ENCODE data around the gene PPP1R1C.
"Not testable (repeated sequence)": the region's sequence is repeated elsewhere in the genome, so short reads cannot be mapped to it uniquely, and the experiment has no call there.

The PPP1R1C gene

GRCh38 chr2:182015334-182016109 is 29.9 kb downstream of the PPP1R1C start:
- DNase-seq = no peak

- DNase-seq = no peak
Measured at GRCh38 chr2:182018218-182018617, 32.6 kb downstream of the PPP1R1C start.

GRCh38 chr2:182019731-182020130 is 34.1 kb downstream of the PPP1R1C start:
- no peak for DNase-seq

GRCh38 chr2:182020286-182021070 is 34.8 kb downstream of the PPP1R1C start:
- no peak for DNase-seq

GRCh38 chr2:182023235-182023634 is 37.6 kb downstream of the PPP1R1C start:
- DNase-seq = no peak

- not testable (repeated sequence) for DNase-seq
Measured at GRCh38 chr2:182030875-182031274, 45.2 kb downstream of the PPP1R1C start.

GRCh38 chr2:182031956-182032355 is 46.3 kb downstream of the PPP1R1C start:
- DNase-seq = no peak

- DNase-seq = no peak
Measured at GRCh38 chr2:182033449-182033848, 47.8 kb downstream of the PPP1R1C start.

- no peak for DNase-seq
Measured at GRCh38 chr2:182038576-182038975, 52.9 kb downstream of the PPP1R1C start.

GRCh38 chr2:182043021-182043420 is 57.4 kb downstream of the PPP1R1C start:
- DNase-seq = no peak

GRCh38 chr2:182043861-182044260 is 58.2 kb downstream of the PPP1R1C start:
- no peak for DNase-seq

- DNase-seq = no peak
Measured at GRCh38 chr2:182047544-182047943, 61.9 kb downstream of the PPP1R1C start.

GRCh38 chr2:182048088-182048487 is 62.4 kb downstream of the PPP1R1C start:
- DNase-seq = no peak

- DNase-seq = no peak
Measured at GRCh38 chr2:182048621-182049020, 63.0 kb downstream of the PPP1R1C start.

- no peak for DNase-seq
Measured at GRCh38 chr2:182049372-182050148, 63.9 kb downstream of the PPP1R1C start.

GRCh38 chr2:182050333-182051135 is 64.9 kb downstream of the PPP1R1C start:
- DNase-seq = no peak

- DNase-seq = no peak
Measured at GRCh38 chr2:182055993-182056392, 70.3 kb downstream of the PPP1R1C start.

GRCh38 chr2:182057002-182057401 is 71.3 kb downstream of the PPP1R1C start:
- DNase-seq = no peak

- DNase-seq = no peak
Measured at GRCh38 chr2:182058056-182058455, 72.4 kb downstream of the PPP1R1C start.

- no peak for DNase-seq
Measured at GRCh38 chr2:182061739-182062138, 76.1 kb downstream of the PPP1R1C start.

GRCh38 chr2:182062329-182062972 is 76.8 kb downstream of the PPP1R1C start:
- no peak for DNase-seq

Measured in activated naive CD4-positive, alpha-beta T cell treated with Interleukin-2 at 50 U/mL for 16 hours (primary cell).